Vagina (tissue), 2 donors: ENCODE measurements around the gene CTBP2. TPM values are rescaled to one million over a fixed set of nuclear protein-coding genes. Genes with fewer than 3 reads are reported as not detected.
A peak's percentile ranks its signal among the peaks of the same experiment; 100 is the strongest.

Experiments
- DNase-seq, 2 donors: peaks; one replicate each; pipeline ENCODE4 v3.0.0-alpha.2; 2017; ENCODE audit errors: extremely low spot score in 2 of 2
- H3K27ac ChIP-seq: fragments of 200-600 bp; sonication (generic); one replicate; pipeline ENCODE4 v1.5.1; 2019
- H3K27me3 ChIP-seq: fragments of 200-600 bp; sonication (generic); one replicate; pipeline ENCODE4 v1.5.1; 2019
- H3K36me3 ChIP-seq, 2 donors: fragments of 200-600 bp; sonication (generic); one replicate each; pipeline ENCODE4 v1.5.1; 2017 to 2019
- H3K4me1 ChIP-seq: fragments of 200-600 bp; sonication (generic); one replicate; pipeline ENCODE4 v1.5.1; 2019
- H3K4me3 ChIP-seq, 2 donors: fragments of 200-600 bp; sonication (generic); 1 replicate in 1 of 2; 2 replicates in 1 of 2; pipeline ENCODE4 v1.5.1; 2016 to 2019
- H3K9me3 ChIP-seq: fragments of 200-600 bp; sonication (generic); one replicate; pipeline ENCODE4 v1.5.1; 2019
- POLR2A ChIP-seq, 2 donors: fragments of 450-650 bp; IDR thresholded peaks; one replicate each; pipeline ENCODE4 v1.6.1; 2017; ENCODE audit warnings: antibody characterized with exemption in 2 of 2, mild to moderate bottlenecking in 2 of 2, moderate library complexity in 2 of 2
- POLR2AphosphoS5 ChIP-seq, 2 donors: sonication (generic); formaldehyde crosslinking; IDR thresholded peaks; one replicate each; pipeline ENCODE4 v1.9.0; 2017; ENCODE audit warnings: antibody characterized with exemption in 2 of 2, mild to moderate bottlenecking in 2 of 2, low read depth in 1 of 2; ENCODE audit not compliant: insufficient read depth in 1 of 2
- intact Hi-C: fragments of 100-400 bp; cut with DNase I; formaldehyde crosslinking; loops from one replicate; pipeline ENCODE4 v1.15.1; 2023
- total RNA-seq: library from RNA; depleted of rRNA; stranded (reverse); fragments of >200 nt; gene quantifications from one replicate; pipeline ENCODE4 v1.2.3, GENCODE V29; 2016
- TF ChIP-seq, protein P1 (sequence below), 3 experiments: fragments of 450-650 bp in 2 of 3; fragments of 200-600 bp in 1 of 3; sonication (generic) in 1 of 3; IDR thresholded peaks; one replicate each; pipeline ENCODE4 v1.5.1; 2017 to 2019; ENCODE audit warnings: antibody characterized with exemption in 3 of 3, mild to moderate bottlenecking in 2 of 3, moderate library complexity in 2 of 3

CTBP2 gene
- total RNA-seq, 1 donor from 2014 or later = 74.4 TPM

- no peak for DNase-seq
- intact Hi-C loops = no loop called here
- Histone ChIP-seq H3K27ac (peak overlapping the region; percentile 52), H3K27me3 (no peaks in the 10 kb centered on the region), H3K36me3 (no peaks in the 10 kb centered on the region), H3K9me3 (no peaks in the 10 kb centered on the region), H3K4me1 (peaks cover 53% of the 10 kb centered on the region), H3K4me3 (no peak overlapping the region)
- TF ChIP-seq, protein P1, sequence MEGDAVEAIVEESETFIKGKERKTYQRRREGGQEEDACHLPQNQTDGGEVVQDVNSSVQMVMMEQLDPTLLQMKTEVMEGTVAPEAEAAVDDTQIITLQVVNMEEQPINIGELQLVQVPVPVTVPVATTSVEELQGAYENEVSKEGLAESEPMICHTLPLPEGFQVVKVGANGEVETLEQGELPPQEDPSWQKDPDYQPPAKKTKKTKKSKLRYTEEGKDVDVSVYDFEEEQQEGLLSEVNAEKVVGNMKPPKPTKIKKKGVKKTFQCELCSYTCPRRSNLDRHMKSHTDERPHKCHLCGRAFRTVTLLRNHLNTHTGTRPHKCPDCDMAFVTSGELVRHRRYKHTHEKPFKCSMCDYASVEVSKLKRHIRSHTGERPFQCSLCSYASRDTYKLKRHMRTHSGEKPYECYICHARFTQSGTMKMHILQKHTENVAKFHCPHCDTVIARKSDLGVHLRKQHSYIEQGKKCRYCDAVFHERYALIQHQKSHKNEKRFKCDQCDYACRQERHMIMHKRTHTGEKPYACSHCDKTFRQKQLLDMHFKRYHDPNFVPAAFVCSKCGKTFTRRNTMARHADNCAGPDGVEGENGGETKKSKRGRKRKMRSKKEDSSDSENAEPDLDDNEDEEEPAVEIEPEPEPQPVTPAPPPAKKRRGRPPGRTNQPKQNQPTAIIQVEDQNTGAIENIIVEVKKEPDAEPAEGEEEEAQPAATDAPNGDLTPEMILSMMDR (IDR thresholded peaks at IDR 0.05) = no peak
- TF ChIP-seq POLR2A (IDR thresholded peaks at IDR 0.05) (no peak), POLR2AphosphoS5 (IDR thresholded peaks at IDR 0.05; ENCODE audit: insufficient read depth in 1 of 2, low read depth in 1 of 2) (no peak)
Measured at GRCh38 chr10:125085258-125086054, 74.9 kb downstream of the CTBP2 start.

GRCh38 chr10:125084614-125085257 lies 75.6 kb downstream of the CTBP2 start:
- Histone ChIP-seq H3K9me3 (no peaks in the 10 kb centered on the region), H3K4me3 (no peak overlapping the region), H3K4me1 (peaks cover 56% of the 10 kb centered on the region), H3K27ac (peak overlapping the region; percentile 52), H3K27me3 (no peaks in the 10 kb centered on the region), H3K36me3 (no peaks in the 10 kb centered on the region)
- intact Hi-C loops = no loop called here
- no peak for DNase-seq
- TF ChIP-seq POLR2A (IDR thresholded peaks at IDR 0.05) (no peak), POLR2AphosphoS5 (IDR thresholded peaks at IDR 0.05; ENCODE audit: insufficient read depth in 1 of 2, low read depth in 1 of 2) (no peak)
- TF ChIP-seq, protein P1 (IDR thresholded peaks at IDR 0.05) = no peak

- H3K36me3 ChIP-seq = no peaks in the 10 kb centered on the region
- H3K27ac ChIP-seq = peak overlapping the region; percentile 52
- peaks cover 51% of the 10 kb centered on the region for H3K4me1 ChIP-seq
- intact Hi-C loops = no loop called here
- H3K9me3 ChIP-seq = no peaks in the 10 kb centered on the region
- DNase-seq = no peak
- no peak overlapping the region for H3K4me3 ChIP-seq
- no peaks in the 10 kb centered on the region for H3K27me3 ChIP-seq
- no peak for TF ChIP-seq POLR2AphosphoS5 (IDR thresholded peaks at IDR 0.05; ENCODE audit: insufficient read depth in 1 of 2, low read depth in 1 of 2)
- TF ChIP-seq, protein P1 (IDR thresholded peaks at IDR 0.05) = no peak
- TF ChIP-seq POLR2A (IDR thresholded peaks at IDR 0.05) = no peak
Measured at GRCh38 chr10:125084191-125084613, 76.2 kb downstream of the CTBP2 start.

GRCh38 chr10:125083576-125083920 lies 76.8 kb downstream of the CTBP2 start:
- H3K9me3 ChIP-seq = no peaks in the 10 kb centered on the region
- intact Hi-C loops = no loop called here
- no peaks in the 10 kb centered on the region for H3K36me3 ChIP-seq
- H3K27me3 ChIP-seq = no peaks in the 10 kb centered on the region
- peaks cover 51% of the 10 kb centered on the region for H3K4me1 ChIP-seq
- no peak overlapping the region for H3K4me3 ChIP-seq
- no peak overlapping the region for H3K27ac ChIP-seq
- no peak for DNase-seq
- TF ChIP-seq, protein P1 (IDR thresholded peaks at IDR 0.05) = no peak
- TF ChIP-seq POLR2AphosphoS5 (IDR thresholded peaks at IDR 0.05; ENCODE audit: insufficient read depth in 1 of 2, low read depth in 1 of 2) (no peak), POLR2A (IDR thresholded peaks at IDR 0.05) (no peak)
